CMK (cell line): ENCODE measurements around the gene VWA2.

ENCODE experiments used
- DNase-seq: peaks from one replicate; pipeline ENCODE4 v3.0.0-alpha.2; 2010; ENCODE audit warnings: low read depth

VWA2 gene

DNA sequence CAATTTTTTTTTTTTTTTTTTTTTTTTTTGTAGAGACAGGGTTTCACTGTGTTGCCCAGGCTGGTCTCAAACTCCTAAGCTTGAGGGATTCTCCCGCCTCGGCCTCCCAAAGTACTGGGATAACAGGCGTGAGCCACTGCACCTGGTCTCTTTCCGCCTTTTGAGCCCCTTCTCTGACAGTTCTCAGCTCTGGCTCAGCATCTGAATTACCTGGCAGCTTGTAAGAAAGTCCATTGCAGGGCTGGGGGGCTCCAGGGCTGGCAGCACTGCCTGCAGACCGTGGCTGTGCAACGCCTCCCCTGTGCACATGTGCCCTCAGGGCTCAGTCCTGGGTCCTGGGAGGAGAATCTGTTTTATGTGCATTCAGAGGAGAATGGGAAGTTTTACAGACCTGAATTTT lies 37.6 kb downstream of the VWA2 start:
- no peak for DNase-seq

DNA sequence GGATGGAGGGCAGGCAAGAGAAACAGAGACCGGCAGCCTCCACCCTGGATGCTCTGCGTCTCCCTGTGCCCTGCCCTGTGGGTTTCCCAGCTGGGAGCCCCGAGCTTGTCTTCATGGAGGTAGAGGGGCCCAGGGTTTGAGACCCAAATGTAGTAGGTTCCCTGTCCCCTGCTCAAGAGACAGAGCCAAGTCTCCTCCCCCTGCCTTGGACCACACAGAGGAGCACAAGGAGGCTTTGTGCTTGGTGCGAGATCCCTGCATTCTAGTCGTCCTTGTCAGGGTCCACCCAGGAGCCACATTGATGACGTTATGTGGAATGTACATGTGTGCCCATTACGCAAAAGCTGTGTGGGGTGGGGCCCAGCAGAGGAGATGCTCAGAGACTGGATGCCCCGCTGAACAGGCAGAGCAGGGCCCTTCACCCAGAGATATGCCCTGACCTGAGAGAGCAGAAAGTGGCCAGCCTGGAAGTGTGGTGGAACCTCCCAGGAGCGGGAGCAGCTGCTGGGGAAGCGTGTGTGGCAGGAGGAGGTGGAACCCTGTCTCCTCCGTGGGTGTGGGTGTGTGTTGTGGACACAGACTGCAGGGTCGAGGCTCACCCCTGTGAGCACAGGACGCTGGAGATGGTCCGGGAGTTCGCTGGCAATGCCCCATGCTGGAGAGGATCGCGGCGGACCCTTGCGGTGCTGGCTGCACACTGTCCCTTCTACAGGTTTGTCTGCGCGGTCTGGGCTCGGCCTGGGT lies 39.3 kb downstream of the VWA2 start:
- no peak for DNase-seq

DNA sequence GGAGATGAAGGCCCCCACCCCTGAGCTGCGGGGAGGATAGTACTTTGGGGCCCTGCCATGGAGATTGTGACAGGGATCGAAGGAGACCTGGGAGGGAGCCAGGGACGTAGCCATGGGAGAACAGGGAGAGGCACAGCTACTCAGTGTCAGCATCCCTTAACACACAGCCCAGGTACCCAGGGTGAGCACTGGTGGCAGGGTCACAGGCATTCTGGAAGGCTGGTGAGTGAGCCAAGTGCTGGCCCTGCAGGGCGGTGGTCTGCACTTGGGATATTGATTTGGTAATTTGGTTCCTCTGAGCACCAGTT lies 39.8 kb downstream of the VWA2 start:
- DNase-seq: no peak

DNA sequence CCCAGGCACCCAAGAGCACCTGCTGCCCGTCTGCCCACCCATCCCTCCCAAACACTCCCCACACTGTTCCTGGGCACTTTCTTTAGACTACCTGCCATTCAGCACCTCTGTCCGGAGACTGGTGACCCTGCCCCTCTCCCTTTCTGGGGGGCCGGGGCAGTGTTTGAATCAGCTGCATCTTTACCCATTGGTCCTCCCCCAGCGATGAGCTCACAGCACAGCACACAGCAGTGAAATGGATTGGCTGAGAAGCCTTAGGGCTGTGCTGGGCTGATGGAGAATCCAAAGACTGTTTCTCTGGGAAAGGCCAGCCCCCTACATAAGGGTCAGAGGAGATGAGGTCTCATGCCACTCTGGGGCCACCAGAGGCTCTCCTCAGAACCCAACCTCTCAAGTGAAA lies 40.2 kb downstream of the VWA2 start:
- no peak for DNase-seq

DNA sequence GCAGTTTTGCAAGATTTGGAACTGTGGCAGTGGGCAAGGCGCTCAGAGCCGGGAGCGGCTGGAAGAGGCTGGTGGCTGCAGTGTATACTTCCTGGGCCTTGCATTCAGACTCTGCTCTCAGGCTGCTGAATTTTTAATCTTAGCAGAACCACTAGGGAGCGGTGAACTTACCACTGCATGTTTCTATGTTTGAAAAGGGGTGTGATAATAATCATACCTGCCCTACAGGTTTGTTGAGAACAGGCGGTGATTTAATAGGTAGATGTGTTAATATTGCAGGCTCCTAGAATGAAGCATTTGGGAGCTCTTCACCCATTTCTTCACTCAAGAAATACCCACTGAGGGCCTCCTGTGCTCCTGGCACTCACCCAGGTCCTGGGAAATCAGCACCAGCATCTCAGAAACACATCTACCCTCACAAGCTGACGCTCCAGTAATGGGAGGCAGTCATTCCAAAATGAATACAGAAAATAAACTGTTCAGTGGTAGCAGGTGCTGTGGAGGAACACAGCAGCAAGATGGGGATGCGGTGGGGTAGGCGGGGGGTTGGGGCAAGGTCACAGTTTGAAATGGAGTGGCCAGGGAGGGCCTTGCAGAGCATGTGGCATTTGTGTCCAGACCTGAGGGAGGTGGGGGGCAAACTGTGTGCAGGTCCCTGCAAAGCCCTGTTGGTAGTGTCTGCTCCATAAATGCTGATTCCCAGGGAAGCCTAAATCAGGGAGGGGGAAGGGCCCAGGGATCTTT lies 41.0 kb downstream of the VWA2 start:
- no peak for DNase-seq

DNA sequence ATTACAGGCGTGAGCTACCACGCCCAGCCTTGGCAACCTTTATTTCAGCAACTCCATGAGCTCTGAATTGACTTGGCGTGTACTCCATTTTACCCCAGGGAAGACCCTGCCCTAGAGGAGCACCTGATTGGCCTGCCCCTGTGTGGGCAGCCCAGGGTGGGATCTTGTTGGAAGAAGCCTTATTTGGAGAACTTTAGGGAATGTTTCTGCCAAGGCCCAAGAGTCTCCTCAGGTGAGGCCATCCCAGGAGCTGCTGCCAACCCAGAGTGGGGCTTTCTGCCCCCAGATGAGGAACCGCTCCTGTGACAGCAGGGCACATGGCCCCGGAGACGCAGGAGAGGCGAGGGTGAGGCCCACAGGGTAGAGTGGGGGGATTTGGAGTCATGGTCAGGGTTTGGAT lies 42.0 kb downstream of the VWA2 start:
- DNase-seq: no peak

DNA sequence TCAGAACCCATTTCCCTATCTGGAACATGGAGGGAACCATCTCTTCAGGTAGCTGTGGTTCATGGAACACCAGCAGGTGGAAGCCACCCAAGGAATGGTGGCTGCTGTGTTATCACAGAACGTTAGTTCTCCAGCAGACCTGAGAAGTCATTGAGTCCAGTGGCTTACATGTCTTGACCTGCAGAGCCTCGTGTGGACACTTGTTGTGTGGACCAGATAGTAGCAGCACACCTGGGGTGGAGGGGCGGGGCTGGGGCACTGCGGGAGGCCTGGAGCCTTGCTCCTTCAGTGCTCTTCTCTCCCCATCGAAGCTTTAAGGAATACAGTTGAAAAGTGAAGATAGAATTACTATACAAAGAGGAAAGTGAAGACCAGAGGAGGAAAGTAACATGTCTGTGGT lies 42.4 kb downstream of the VWA2 start:
- DNase-seq: no peak

DNA sequence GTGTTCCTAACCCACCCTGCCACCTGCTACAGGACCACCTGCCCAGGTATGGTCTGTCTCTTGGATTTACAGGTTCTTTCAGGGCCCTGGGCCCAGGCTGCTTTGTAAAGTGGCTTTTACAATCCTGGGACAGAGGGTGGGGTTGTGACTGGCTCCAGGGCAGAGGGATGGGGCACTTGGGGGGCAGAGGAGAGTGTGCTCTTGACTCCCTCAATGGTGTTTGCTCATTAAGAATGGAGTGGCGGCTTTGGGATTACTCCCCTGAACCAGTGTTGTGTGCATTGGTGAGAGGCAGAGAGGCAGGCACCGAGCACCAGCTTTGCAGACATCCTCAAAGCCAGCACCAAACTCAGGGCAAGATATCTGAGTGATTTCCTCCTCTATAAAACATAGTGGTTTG lies 43.5 kb downstream of the VWA2 start:
- DNase-seq: no peak

DNA sequence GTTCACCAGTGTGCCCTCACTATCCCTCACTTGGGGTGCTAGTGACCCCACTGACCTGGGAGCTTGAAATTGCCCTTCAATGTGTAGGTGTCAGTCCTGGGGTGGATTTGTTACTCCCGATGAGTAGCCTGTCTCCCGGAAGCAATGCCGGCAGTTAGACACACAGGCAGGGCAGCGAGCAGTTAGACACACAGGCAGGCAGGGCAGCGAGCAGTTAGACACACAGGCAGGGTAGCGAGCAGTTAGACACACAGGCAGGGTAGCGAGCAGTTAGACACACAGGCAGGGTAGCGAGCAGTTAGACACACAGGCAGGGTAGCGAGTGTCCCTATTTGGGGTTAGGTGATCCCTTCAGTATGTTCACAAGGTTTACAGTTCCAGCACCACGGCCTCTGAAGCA lies 44.0 kb downstream of the VWA2 start:
- DNase-seq: no peak

DNA sequence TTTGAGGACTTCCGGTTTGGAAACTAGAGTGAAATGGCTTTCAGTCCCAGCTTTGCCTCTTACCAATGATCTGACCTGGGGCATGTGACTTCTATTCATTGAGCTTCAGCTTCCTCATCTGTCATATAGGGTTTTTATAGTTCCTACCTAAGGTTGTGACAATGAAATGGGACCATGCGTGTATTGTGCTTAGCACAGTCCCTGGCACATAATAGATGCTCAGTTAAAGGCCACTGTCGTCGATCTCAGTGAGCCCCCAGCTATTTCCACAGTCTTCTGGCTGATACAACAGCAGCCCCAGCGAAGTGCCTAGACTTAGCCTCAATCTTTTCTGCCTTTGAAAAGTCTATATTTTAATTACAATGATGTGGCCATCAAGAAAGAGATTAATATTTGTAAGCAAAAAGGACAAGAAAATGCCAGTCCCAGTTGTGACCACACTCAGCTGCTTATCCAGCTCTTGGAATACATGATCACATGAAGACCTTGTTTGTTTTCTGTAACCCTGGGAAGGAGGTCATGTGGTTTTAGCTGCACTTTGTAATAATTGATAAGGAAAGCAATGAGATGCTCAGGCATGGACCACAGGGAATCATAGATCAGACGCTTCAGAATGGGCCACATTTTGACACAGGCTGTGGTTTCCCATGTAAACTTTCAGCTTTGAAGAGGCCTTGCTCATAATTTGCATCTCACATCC lies 44.6 kb downstream of the VWA2 start:
- DNase-seq: no peak

DNA sequence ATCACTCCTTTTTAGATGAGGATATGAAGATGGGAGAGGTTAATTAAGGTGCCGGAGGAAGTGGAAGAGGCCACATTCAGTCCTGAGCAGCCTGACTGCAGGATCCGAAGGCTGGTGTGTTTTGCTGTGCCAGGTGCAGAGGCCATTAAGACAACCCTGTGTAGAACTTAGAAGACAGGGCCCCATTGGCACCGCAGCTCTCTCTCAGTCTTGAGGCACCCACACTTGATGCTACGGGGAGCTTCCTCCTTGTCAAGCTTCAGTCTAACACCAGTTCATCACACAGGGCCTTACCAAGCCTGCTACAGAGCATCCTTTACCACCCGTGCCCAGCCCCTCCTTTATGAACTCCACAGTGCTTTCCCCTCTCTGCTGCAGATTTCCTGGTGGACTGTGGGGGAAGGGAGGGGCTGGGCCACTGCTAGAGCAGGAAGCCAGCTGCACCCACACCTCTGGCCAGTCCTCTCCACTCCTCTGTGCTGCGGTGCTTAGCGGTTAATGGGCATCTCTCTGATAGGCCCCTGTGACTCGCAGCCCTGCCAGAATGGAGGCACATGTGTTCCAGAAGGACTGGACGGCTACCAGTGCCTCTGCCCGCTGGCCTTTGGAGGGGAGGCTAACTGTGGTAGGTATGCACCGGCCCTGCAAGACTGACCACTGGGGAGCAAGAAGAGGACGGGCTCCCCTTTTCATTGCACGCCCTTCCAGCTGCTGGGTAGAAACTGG lies 45.5 kb downstream of the VWA2 start:
- no peak for DNase-seq

DNA sequence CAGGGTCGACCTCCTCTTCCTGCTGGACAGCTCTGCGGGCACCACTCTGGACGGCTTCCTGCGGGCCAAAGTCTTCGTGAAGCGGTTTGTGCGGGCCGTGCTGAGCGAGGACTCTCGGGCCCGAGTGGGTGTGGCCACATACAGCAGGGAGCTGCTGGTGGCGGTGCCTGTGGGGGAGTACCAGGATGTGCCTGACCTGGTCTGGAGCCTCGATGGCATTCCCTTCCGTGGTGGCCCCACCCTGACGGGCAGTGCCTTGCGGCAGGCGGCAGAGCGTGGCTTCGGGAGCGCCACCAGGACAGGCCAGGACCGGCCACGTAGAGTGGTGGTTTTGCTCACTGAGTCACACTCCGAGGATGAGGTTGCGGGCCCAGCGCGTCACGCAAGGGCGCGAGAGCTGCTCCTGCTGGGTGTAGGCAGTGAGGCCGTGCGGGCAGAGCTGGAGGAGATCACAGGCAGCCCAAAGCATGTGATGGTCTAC lies 46.9 kb downstream of the VWA2 start:
- DNase-seq: no peak

DNA sequence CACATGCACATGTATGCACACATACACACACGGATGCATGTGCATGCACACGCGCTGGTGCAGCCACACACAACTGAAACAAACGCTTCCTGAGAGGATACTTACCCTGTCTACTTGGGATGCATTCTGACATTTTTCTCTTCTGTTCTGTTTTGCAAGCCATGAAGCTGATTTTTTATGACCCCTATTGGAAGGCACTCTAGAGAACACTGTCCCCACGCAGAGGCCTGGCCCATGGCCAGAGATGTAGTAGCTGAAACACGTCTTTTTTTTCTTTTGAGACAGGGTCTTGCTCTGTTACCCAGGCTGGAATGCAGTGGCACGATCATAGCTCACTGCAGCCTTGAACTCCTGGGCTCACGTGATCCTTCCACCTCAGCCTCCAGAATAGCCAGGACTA lies 47.9 kb downstream of the VWA2 start:
- DNase-seq: no peak

DNA sequence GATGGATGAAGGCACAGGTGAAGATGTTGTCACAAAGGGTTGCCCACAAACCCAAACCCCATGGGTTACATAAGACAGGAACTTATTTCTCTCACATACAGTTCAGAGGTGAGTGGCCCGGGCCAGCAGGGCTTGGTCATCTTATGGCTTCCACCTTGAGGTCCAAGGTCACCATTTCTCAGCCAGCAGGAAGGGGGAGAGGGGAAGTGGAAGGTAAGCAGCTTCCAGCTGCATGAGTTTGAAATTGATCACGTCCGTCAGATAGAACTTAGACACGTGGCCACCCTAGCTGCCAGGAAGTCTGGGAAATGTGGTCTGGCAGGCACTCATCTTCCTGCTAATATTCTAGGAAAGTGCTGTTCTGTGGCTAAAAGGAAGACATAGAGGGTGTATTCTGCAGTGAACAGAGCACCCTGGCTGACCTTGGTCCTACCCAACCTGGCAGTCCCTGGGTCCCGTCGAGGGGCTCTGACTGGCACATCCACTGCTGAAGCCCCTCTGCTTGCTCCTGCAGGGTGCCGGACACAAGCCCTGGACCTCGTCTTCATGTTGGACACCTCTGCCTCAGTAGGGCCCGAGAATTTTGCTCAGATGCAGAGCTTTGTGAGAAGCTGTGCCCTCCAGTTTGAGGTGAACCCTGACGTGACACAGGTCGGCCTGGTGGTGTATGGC lies 49.5 kb downstream of the VWA2 start:
- DNase-seq: no peak

DNA sequence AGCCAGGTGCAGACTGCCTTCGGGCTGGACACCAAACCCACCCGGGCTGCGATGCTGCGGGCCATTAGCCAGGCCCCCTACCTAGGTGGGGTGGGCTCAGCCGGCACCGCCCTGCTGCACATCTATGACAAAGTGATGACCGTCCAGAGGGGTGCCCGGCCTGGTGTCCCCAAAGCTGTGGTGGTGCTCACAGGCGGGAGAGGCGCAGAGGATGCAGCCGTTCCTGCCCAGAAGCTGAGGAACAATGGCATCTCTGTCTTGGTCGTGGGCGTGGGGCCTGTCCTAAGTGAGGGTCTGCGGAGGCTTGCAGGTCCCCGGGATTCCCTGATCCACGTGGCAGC lies 50.0 kb downstream of the VWA2 start:
- no peak for DNase-seq

DNA sequence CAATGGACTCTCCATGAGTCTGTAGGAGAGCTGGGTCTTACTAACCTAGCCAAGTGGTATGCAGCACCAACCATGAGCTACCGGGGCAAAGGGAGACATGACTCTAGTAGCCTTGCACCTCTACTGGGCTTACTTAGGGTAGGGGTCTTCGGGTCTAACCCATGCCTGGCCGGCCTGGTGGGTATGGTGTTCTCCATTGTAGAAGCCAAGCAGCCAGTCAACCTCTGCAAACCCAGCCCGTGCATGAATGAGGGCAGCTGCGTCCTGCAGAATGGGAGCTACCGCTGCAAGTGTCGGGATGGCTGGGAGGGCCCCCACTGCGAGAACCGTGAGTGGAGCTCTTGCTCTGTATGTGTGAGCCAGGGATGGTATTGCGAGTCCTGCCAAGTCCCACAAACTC lies 51.0 kb downstream of the VWA2 start:
- no peak for DNase-seq

DNA sequence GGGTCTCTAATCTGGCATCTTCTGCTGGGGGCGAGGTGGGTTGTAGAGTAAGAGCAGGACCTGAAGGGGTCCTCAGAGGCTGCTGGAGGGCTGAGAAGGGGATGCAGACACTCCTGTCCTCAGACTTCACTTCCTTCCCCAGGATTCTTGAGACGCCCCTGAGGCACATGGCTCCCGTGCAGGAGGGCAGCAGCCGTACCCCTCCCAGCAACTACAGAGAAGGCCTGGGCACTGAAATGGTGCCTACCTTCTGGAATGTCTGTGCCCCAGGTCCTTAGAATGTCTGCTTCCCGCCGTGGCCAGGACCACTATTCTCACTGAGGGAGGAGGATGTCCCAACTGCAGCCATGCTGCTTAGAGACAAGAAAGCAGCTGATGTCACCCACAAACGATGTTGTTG lies 52.0 kb downstream of the VWA2 start:
- no peak for DNase-seq

DNA sequence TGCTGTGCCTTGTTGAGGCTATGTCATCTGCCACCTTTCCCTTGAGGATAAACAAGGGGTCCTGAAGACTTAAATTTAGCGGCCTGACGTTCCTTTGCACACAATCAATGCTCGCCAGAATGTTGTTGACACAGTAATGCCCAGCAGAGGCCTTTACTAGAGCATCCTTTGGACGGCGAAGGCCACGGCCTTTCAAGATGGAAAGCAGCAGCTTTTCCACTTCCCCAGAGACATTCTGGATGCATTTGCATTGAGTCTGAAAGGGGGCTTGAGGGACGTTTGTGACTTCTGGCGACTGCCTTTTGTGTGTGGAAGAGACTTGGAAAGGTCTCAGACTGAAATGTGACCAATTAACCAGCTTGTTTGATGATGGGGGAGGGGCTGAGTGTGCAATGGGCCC lies 52.5 kb downstream of the VWA2 start:
- DNase-seq: no peak

DNA sequence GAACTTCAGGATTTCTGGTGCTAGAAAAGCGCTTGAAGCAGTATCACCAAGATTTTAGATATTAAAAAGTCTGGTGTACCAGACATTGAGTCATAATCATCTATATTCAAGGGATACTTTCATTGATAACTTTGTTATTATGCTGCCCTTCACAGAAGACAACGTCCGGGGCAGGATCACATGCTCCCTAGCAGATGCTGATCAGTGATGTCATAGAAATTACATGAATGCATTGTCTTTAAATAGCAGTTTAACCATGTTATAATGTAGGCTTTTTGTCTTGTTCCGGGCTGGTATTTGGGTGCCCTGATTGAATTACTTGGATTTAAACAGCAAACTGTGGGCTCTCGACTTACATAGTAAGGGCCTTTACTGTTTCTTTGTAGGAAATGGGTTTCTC lies 54.0 kb downstream of the VWA2 start:
- no peak for DNase-seq

DNA sequence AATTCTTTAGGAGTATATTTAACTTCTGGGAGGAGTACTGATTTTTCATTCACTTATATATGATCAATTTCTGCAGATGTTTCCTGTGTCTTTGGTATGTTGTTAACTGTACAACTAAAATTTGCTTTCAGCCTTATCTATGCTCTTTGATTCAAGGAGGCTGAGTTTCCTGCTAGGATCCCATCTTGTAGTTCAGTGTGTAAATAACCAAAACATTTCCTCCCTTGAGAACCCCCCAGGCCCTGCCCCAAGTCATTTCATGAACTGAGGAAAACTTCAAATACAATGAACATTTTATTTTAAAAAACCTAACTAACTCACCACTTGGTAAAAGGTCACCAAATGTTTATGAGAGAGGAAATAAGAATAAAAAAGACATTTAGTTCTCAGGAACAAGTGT lies 55.5 kb downstream of the VWA2 start:
- DNase-seq: no peak

DNA sequence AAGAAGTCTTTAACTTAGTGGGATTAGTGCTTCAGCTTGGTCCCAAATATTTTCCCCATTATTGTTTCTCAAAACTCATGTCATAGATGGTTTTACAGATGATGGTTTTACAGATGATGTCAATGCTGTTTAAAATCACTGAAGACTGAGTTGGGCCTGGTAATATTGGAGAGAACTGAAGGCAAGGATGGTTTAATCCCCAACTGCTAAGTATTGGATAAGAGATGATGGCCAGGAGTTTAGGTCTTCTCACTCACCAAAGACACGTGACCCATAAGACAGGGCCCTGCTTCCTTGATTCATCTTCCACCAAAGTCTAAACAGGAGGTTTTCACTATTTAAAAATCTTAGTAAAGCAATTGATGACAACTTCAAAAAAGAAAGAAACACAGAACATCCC lies 56.3 kb downstream of the VWA2 start:
- no peak for DNase-seq

DNA sequence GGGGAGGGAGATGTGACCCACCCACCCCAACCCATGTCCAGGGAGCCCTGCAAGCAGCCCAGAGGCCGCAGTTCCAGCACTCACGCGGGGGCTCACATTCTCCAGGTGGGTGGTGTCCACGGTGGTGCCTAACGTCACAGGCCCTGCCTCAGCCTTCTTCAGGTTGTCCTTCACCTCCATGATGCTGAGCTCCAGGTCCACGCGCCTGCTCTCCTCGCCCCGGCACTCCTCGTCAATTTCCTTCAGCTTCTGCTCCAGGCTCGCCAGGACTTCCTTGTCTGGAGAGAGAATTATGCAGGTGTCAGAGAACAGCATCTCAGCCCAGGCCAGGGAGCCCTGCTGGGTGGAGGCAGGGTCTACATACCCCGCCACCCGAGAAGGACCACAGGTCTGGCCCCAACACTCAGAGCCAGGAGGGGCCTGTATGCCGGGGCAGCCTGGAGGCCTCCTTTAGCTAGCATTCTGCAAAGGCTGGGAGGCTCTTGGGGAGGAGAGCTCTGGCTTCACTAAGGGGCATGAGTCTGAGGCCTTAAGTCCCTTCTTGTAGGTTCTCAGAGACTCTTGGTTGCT lies 58.2 kb downstream of the VWA2 start:
- no peak for DNase-seq
